GM18502 (cell line): Measurements from ENCODE around the gene CREBZF.
"Not testable (repeated sequence)": the region's sequence is repeated elsewhere in the genome, so short reads cannot be mapped to it uniquely, and the experiment has no call there.

Experiments used
- ATAC-seq: cut with Tn5 transposase; IDR thresholded peaks from one replicate; pipeline ENCODE4 v1.9.1; 2021; ENCODE audit warnings: mild to moderate bottlenecking; ENCODE audit not compliant: unreplicated experiment, poor library complexity

CREBZF gene

GRCh38 chr11:85627998-85628770 is 36.7 kb downstream of the CREBZF start, which contains the start of gene TMEM126B:
TMEM126B (plus strand) TSS chr11:85628593; CDS start chr11:85628608, 15 bp downstream.
- ATAC-seq, result peak; percentile 99

- peak; percentile 3 for ATAC-seq
Measured at GRCh38 chr11:85627332-85627997, 37.5 kb downstream of the CREBZF start, which contains the start of gene DLG2. DLG2 (minus strand) TSS chr11:85627344.

DNA sequence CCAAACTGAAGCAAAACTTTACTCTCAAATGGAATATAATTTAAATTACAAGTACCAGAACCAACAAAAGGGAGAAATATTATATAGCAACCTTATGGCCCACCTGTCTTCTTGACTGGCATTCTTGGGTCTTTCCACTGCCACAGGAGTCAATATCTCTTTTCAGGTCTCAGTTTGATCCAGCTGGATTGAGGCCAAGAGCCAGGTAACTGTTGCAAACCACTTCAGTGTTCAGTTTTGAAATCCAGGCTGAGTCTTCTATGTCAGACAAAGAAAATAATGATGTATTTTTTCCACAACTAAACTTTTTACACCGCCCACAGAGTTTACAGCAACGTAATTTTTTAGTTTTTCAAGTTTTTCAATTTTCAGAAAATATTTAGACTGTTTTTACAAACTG is 38.4 kb downstream of the CREBZF start:
- no peak for ATAC-seq

GRCh38 chr11:85620256-85620655 is 44.7 kb downstream of the CREBZF start:
- no peak for ATAC-seq

GRCh38 chr11:85619499-85619898 is 45.4 kb downstream of the CREBZF start:
- ATAC-seq, result no peak

GRCh38 chr11:85611643-85612042 is 53.3 kb downstream of the CREBZF start:
- ATAC-seq, result not testable (repeated sequence)
